HAP-1 (cell line): ENCODE results near the gene LMOD2.
A peak's percentile ranks its signal among the peaks of the same experiment; 100 is the strongest.
"Not testable (repeated sequence)": the region's sequence is repeated elsewhere in the genome, so short reads cannot be mapped to it uniquely, and the experiment has no call there.

Experiments
- DNase-seq, 2 experiments: peaks; one replicate each; pipeline ENCODE4 v3.0.0-alpha.2; 2016 to 2020; ENCODE audit warnings: low spot score in 2 of 2
- H3K27me3 ChIP-seq: fragments of 250-450 bp; sonication (Bioruptor Pico); 2 replicates; pipeline ENCODE4 v1.5.1; 2020; ENCODE audit warnings: low read depth, mild to moderate bottlenecking, moderate library complexity
- H3K36me3 ChIP-seq: fragments of 250-450 bp; sonication (Bioruptor Pico); replicated peaks from 2 replicates; pipeline ENCODE4 v1.5.1; 2020; ENCODE audit warnings: mild to moderate bottlenecking
- H3K4me1 ChIP-seq: fragments of 250-450 bp; sonication (Bioruptor Pico); 2 replicates; pipeline ENCODE4 v1.5.1; 2020; ENCODE audit warnings: mild to moderate bottlenecking
- H3K4me3 ChIP-seq: fragments of 250-450 bp; sonication (Bioruptor Pico); 2 replicates; pipeline ENCODE4 v1.5.1; 2020; ENCODE audit warnings: mild to moderate bottlenecking, moderate library complexity
- H3K9me3 ChIP-seq: fragments of 250-450 bp; sonication (Bioruptor Pico); 2 replicates; pipeline ENCODE4 v1.5.1; 2020; ENCODE audit warnings: mild to moderate bottlenecking, moderate library complexity
- in situ Hi-C: fragments of 300-500 bp; cut with MboI; formaldehyde crosslinking; loops from 3 replicates; pipeline ENCODE4 v1.14.3; 2020; ENCODE audit warnings: low sequenced_read_pairs, inconsistent platforms, mixed read lengths

Gene LMOD2

GRCh38 chr7:123629281-123629680 lies 26.4 kb upstream of the LMOD2 start:
- Histone ChIP-seq H3K36me3 (no peaks in the 10 kb centered on the region), H3K9me3 (no peaks in the 10 kb centered on the region), H3K4me1 (no peaks in the 10 kb centered on the region), H3K4me3 (no peak overlapping the region), H3K27me3 (no peaks in the 10 kb centered on the region)
- in situ Hi-C loops = no loop called here
- DNase-seq = no peak

- no peaks in the 10 kb centered on the region for H3K27me3 ChIP-seq
- no peaks in the 10 kb centered on the region for H3K4me1 ChIP-seq
- H3K9me3 ChIP-seq = no peaks in the 10 kb centered on the region
- H3K4me3 ChIP-seq = no peak overlapping the region
- no peak for DNase-seq
- no peaks in the 10 kb centered on the region for H3K36me3 ChIP-seq
- in situ Hi-C loops = no loop called here
Observed at GRCh38 chr7:123632808-123633207, 22.9 kb upstream of the LMOD2 start.

GRCh38 chr7:123633553-123633952 lies 22.1 kb upstream of the LMOD2 start:
- no peaks in the 10 kb centered on the region for H3K36me3 ChIP-seq
- in situ Hi-C loops = no loop called here
- no peaks in the 10 kb centered on the region for H3K9me3 ChIP-seq
- DNase-seq = no peak
- no peaks in the 10 kb centered on the region for H3K27me3 ChIP-seq
- no peaks in the 10 kb centered on the region for H3K4me1 ChIP-seq
- H3K4me3 ChIP-seq = no peak overlapping the region

- DNase-seq, H3K27me3 ChIP-seq, H3K4me3 ChIP-seq, H3K4me1 ChIP-seq, in situ Hi-C loops, H3K9me3 ChIP-seq, H3K36me3 ChIP-seq: not testable (repeated sequence)
Observed at GRCh38 chr7:123634011-123634573, 21.6 kb upstream of the LMOD2 start.

GRCh38 chr7:123635551-123636359 lies 19.9 kb upstream of the LMOD2 start:
- Histone ChIP-seq H3K4me1 (no peaks in the 10 kb centered on the region), H3K9me3 (no peaks in the 10 kb centered on the region), H3K36me3 (no peaks in the 10 kb centered on the region; the same call in 1 of the 2 replicates), H3K27me3 (no peaks in the 10 kb centered on the region), H3K4me3 (no peak overlapping the region)
- in situ Hi-C loops = no loop called here
- peak in 1 of 2 experiments; percentile 36 for DNase-seq

- H3K27me3 ChIP-seq = no peaks in the 10 kb centered on the region
- no peak for DNase-seq
- H3K36me3 ChIP-seq = no peaks in the 10 kb centered on the region; the same call in 1 of the 2 replicates
- no peaks in the 10 kb centered on the region for H3K9me3 ChIP-seq
- no peaks in the 10 kb centered on the region for H3K4me1 ChIP-seq
- no peak overlapping the region for H3K4me3 ChIP-seq
- in situ Hi-C loops = no loop called here
Observed at GRCh38 chr7:123637203-123637602, 18.5 kb upstream of the LMOD2 start.

- Histone ChIP-seq H3K4me3 (no peak overlapping the region), H3K4me1 (no peaks in the 10 kb centered on the region; the same call in 1 of the 2 replicates)
- in situ Hi-C loops = no loop called here
Observed at GRCh38 chr7:123637878-123638277, 17.8 kb upstream of the LMOD2 start.

GRCh38 chr7:123639631-123640030 lies 16.0 kb upstream of the LMOD2 start:
- Histone ChIP-seq H3K4me3 (no peak overlapping the region), H3K9me3 (no peaks in the 10 kb centered on the region), H3K27me3 (no peaks in the 10 kb centered on the region), H3K4me1 (peaks cover 9% of the 10 kb centered on the region), H3K36me3 (no peaks in the 10 kb centered on the region; the same call in 1 of the 2 replicates)
- no peak for DNase-seq
- in situ Hi-C loops = no loop called here

More at GRCh38 chr7:123637878-123638277, 17.8 kb upstream of the LMOD2 start:
- DNase-seq = no peak
- Histone ChIP-seq H3K27me3 (no peaks in the 10 kb centered on the region), H3K9me3 (no peaks in the 10 kb centered on the region), H3K36me3 (no peaks in the 10 kb centered on the region; the same call in 1 of the 2 replicates)

- peaks cover 9% of the 10 kb centered on the region for H3K4me1 ChIP-seq
- in situ Hi-C loops = no loop called here
Observed at GRCh38 chr7:123640583-123640982, 15.1 kb upstream of the LMOD2 start.

GRCh38 chr7:123641901-123642300 lies 13.8 kb upstream of the LMOD2 start:
- peaks cover 9% of the 10 kb centered on the region for H3K4me1 ChIP-seq
- no peaks in the 10 kb centered on the region for H3K27me3 ChIP-seq
- H3K4me3 ChIP-seq = no peak overlapping the region
- no peaks in the 10 kb centered on the region; the same call in 1 of the 2 replicates for H3K36me3 ChIP-seq
- DNase-seq = no peak
- no peaks in the 10 kb centered on the region for H3K9me3 ChIP-seq
- in situ Hi-C loops = no loop called here

More at GRCh38 chr7:123640583-123640982, 15.1 kb upstream of the LMOD2 start:
- H3K36me3 ChIP-seq = no peaks in the 10 kb centered on the region; the same call in 1 of the 2 replicates
- no peaks in the 10 kb centered on the region for H3K27me3 ChIP-seq
- no peaks in the 10 kb centered on the region for H3K9me3 ChIP-seq
- H3K4me3 ChIP-seq = no peak overlapping the region
- no peak for DNase-seq

- peak; percentile 60 to 74 for DNase-seq
- no peaks in the 10 kb centered on the region for H3K9me3 ChIP-seq
- no peak overlapping the region for H3K4me3 ChIP-seq
- in situ Hi-C loops = no loop called here
- H3K27me3 ChIP-seq = no peaks in the 10 kb centered on the region
- no peaks in the 10 kb centered on the region; the same call in 1 of the 2 replicates for H3K36me3 ChIP-seq
- H3K4me1 ChIP-seq = peaks cover 9% of the 10 kb centered on the region
Observed at GRCh38 chr7:123643495-123644441, 11.9 kb upstream of the LMOD2 start.

GRCh38 chr7:123645516-123645915 lies 10.2 kb upstream of the LMOD2 start:
- no peaks in the 10 kb centered on the region for H3K27me3 ChIP-seq
- peaks cover 9% of the 10 kb centered on the region for H3K4me1 ChIP-seq
- no peak for DNase-seq
- no peaks in the 10 kb centered on the region for H3K36me3 ChIP-seq
- in situ Hi-C loops = no loop called here
- H3K4me3 ChIP-seq = no peak overlapping the region
- H3K9me3 ChIP-seq = no peaks in the 10 kb centered on the region

- no peaks in the 10 kb centered on the region for H3K9me3 ChIP-seq
- in situ Hi-C loops = no loop called here
- H3K4me3 ChIP-seq = no peak overlapping the region
- peaks cover 9% of the 10 kb centered on the region for H3K4me1 ChIP-seq
- no peaks in the 10 kb centered on the region for H3K36me3 ChIP-seq
- no peaks in the 10 kb centered on the region for H3K27me3 ChIP-seq
- DNase-seq = no peak
Observed at GRCh38 chr7:123647106-123647730, 8.4 kb upstream of the LMOD2 start.
